HL-60/S4 treated with retinoic acid at 250 ng/mL for 4 days and 3 days (cell line): ENCODE results near the gene TCF12.

Experiments
- in situ Hi-C: fragments of 300-500 bp; cut with MboI; formaldehyde crosslinking; loops from 2 replicates; pipeline ENCODE4 v1.7.0; 2022; ENCODE audit warnings: low sequenced_read_pairs

Gene TCF12

DNA sequence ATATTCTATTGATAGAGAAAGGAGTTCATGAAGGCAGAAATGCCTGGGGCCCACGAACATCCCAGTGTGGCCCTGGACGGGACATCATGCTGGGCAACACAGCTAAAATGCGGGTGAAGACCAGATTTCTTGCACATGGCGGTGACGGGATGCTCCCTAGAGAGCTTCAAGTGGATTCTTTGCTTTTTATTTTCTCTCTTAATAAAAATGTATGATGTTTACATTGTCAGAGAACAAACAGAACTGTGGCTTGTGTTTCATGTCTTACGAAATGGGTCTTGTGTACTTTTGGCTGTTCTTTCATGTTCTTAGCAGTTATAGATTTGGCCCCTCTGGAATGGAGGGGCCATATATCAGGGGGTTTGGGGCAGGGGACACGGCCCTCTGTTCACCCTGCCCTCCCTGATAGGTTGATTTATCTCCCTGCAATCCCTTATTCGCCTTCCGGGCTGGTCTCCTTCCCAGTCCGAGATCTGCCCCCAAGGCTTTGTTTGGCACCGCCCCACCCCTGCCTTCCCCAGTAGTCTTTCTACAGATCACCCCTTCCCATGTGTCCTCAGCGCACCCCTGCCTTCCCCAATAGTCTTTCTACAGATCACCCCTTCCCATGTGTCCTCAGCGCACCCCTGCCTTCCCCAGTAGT lies 389.2 kb downstream of the TCF12 start:
- in situ Hi-C loops = loop anchor here (10.0 to 25.0 kb wide), 4 partner anchors 163 to 820 kb away; partner anchors contain the start of gene TCF12

DNA sequence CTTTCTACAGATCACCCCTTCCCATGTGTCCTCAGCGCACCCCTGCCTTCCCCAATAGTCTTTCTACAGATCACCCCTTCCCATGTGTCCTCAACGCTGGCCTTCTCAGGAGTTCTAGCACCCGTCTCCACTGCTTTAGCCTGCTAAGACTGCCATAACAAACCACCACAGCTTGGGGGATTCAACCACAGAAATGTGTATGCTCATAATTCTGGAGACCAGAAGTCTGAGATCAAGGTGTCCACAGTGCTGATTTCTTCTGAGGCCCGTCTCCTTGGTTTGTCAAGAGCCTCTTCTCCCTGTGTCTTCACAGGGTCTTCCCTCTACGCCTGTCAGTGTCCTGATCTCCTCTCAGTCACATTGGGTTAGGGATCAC lies 389.7 kb downstream of the TCF12 start:
- in situ Hi-C loops = loop anchor here (10.0 to 25.0 kb wide), 4 partner anchors 163 to 821 kb away; partner anchors contain the start of gene TCF12

DNA sequence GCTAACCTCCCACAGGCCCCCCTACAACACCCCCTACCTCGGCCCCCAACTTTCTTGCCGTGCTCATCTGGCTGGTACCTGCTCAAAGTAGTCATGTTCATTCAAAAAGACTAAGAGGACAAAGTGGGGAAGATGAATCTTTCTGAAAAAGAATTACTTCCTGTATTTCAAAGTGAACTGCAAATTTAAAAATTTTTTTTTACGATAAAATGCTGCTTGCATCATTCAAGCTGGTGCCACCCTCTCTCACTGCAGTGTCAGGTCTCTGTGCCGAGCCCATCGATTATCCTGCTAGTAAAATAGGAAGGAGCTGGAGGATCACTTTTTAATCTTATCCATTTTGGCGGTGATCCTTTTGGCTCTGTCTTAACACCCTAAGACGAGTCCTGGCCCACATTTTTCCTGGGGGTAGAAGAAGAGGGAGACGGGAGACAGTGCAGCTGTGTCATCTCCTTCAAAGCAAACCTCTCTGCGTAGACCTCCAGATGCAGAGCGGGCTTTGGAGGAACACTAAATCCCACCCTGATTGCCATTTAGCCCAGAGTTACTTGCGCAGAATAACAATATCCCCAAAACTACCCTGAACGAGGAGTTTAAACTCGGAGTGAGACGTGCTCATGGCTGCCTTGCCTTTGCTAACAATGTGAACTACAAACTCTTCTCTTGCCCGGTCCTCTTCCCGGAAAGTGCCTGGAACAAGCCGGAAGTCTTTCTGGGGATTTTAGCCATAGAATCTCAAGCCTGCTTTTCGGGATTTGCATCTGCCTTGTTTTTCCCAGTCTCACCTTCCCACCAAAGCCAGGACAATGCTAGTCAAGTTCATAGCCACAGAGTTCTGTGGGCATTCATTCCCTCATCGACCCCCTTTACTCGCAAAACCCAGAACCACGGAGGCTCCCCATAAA lies 391.7 kb downstream of the TCF12 start:
- in situ Hi-C loops = loop anchor here (10.0 to 25.0 kb wide), 4 partner anchors 165 to 823 kb away; partner anchors contain the start of gene TCF12

DNA sequence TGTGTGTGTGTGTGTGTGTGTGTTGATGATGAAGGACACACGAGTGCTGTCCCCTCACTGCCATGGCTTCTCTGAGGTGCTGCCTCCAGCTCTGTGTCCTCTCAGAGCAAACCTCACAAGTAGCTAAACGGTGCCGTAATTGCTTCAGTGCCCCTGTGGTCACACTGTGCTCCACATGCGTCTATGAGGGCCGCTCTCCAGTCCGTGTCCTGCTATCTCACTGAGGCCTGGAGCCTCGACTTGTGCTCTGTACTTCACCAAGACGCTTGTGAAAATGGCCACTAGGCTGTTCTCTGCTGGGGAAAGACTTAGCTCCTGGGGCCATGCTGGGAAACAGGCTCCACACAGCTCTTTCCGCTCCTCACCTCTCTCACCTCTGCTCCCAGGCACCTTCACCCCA lies 392.4 kb downstream of the TCF12 start:
- in situ Hi-C loops = loop anchor here (25.0 kb wide), 3 partner anchors 399 to 824 kb away; partner anchors contain the start of gene TCF12

DNA sequence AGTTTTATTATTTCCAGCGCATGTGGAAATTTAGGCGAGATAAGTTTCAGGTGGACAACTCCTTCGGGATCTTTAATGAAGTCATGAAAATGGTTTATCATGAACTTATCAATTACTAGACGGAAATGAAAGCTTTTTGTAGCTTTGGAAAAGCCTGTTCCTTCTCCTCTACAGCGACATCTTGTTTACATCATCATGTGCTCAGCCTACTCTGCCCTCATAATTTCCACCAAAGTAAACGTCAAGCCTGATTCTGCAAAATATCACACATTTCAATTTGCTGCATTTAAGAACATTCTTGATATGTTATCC lies 393.5 kb downstream of the TCF12 start:
- in situ Hi-C loops = loop anchor here (25.0 kb wide), 3 partner anchors 400 to 825 kb away; partner anchors contain the start of gene TCF12

DNA sequence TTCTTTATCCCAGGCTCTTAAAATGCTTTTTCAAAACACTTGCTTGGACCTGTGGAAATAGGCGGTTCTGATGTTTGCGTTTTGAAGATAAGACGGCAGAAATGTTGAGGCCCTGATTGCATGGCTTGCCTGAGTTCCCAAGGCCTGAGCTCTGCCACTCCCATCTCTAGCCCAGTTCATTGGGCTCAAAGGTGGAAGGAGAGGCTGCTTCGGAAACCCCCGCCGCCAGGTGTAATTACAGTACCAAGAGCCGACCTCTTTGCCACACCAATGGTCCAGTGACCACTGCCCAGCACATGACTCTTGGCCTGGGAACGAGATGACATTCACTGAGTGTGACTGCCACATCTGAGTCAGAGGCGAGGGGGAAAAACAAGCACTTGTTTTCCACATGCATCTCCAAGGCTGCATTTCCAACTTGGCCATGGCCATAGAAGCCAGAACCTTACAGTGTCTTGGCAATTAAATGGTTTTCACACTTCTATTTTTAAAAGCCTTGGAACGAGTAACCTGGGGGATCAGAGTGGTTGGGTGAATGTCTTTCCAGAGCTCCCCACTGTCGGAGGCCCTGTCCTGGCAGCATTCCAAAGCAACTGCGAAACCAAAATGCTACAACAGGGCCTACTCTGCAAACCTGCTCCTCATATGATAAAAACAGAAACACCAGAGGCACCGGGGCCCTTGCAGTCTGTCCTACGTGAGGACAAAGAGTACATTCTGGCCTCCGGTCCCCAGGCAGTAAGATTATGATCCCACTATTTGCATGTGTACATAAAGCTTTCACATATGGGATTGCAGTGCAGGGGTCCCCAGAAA lies 394.1 kb downstream of the TCF12 start:
- in situ Hi-C loops = loop anchor here (25.0 kb wide), 3 partner anchors 400 to 825 kb away; partner anchors contain the start of gene TCF12

DNA sequence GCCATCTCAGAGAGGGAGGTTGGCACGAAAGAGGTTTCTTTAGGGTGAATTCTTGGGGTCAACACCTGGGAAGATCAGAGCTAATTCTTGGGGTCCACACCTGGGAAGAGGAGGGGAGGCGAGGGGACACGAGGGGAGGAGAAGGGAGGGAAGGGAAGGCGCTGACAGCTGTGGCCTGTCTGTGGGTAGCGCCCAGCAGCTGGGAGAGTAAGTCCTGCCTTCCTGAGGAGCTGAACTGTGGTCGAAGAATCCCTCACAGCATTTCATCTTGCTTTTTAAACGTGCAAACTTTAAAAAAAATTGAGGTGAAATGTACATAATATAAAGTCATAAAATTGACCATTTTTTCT lies 394.7 kb downstream of the TCF12 start:
- in situ Hi-C loops = loop anchor here (25.0 kb wide), 3 partner anchors 401 to 826 kb away; partner anchors contain the start of gene TCF12

DNA sequence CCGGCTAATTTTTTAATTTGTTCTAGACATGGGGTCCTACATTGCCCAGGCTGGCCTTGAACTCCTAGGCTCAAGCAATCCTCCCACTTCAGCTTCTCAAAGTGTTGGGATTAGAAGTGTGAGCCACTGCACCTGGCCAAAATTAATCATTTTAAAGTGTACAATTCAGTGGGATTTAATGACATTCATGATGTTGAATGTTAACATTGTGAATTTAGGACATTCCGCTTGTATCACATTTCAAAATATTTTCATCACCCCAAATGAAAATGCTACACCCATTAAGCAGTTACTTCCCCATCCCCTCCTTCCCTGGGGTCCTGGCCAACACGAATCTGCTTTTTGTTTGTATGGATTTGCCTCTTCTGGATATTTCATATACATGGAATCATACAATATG lies 395.8 kb downstream of the TCF12 start:
- in situ Hi-C loops = loop anchor here (25.0 kb wide), 3 partner anchors 402 to 827 kb away; partner anchors contain the start of gene TCF12

DNA sequence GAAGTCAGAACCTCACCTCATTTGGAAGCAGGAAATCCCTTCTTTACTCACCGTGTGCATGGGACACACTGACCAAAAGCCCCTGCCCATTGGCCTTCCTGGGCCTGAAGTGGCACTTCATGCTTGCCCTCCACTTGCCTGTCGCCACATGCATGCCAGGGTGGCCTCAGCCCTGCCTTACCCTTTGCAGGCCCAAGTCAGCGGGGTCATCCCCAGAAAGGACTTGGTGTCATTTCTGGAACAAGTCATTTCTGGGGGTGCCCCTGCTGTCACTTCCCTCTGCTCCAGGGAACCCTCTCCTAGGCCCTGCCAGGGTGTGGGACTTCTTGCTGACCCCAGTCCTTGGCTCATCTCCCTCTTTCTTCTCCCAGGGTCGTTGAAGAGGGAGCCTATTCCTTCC lies 398.0 kb downstream of the TCF12 start:
- in situ Hi-C loops = loop anchor here (25.0 kb wide), 3 partner anchors 404 to 829 kb away; partner anchors contain the start of gene TCF12

DNA sequence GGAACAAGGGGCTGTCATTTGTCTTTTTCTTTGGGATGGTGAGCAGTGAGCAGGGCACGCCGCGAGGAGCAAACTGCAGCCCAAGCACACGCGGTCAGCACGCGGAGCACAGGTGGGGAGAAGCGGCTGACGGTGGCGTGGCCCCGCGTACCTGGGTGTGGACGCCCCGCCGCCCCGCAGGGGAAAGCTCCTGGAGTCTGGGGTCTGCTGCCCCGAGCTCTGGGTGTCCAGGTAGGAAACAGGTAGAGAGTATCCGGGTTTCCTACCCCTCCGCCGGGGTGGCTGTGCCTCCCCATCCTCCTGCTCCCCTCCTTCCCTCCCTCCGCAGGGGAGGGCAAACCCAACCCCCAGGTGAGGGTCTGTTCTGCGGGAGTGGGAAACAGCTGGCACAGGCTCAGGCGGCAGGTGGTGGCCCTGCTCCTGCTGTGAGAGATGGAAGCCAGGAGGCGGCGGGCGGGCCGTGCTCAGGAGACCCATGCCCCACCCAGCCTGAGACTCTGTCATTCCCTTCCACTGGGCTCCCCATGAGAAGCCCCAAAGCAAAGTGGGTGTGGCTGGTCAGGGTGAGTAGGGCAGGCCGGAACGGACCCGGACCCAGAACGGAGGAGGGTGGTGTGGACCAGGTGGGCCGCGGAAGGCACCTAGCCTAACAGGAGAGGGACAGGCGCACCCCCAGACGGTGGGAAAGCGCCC lies 400.9 kb downstream of the TCF12 start:
- in situ Hi-C loops = loop anchor here (25.0 kb wide), 3 partner anchors 407 to 832 kb away; partner anchors contain the start of gene TCF12

DNA sequence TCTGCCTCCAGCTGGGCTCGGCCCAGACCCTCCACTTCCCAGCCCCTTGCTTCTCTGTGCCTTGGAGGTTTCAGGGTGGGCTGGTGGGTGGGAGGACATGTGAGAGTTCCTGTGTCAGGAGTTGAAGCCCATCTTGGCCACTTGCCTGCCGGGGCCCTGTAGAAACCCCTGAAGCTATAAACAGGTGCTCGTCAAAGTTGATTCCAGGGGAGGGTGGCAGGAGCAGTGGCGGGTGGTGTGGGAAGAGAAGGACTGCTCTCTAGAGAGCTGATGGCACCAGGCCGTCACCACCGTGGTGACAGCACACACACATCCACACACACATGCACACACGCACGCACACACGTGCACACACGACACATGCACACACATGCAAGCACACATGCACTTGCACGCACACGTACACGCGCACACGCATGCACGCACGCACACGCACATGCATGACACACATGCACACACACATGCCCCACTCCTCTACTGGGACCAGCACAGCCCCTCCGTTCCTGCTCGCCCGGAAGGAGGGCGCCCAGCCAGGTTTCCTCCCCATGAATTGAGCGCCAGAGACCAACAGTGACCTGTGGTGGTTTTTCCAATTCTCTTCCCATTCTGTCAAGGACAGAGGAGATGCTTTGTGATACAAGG lies 401.6 kb downstream of the TCF12 start:
- in situ Hi-C loops = loop anchor here (25.0 kb wide), 3 partner anchors 408 to 833 kb away; partner anchors contain the start of gene TCF12

DNA sequence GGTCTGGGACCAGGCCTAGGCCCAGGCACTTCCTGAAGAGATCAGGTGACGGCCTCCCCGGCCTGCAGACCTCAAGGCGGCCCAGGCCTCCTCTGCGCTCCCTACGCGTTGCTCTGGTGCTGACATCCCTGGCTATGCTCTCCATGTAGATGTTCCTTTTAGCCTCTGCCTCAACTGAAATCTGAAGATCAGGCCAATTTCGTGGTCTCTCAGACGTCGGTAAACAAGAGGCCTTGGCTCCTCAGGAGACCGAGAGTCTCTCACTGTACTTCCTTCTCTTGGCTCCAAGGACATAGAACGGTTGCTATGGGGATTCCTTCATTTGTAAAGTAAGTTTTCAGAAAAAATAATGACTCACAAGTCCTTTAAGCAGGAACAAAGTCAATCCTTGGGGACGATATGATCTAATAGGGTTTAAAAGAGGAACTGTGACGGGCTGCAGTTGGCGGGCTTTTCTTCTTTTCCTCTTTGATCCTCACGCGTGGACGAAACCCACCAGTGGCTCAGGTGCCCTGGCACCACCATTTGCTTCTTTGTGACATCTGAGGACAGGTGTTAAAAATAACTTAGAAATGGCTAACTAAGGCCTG lies 402.3 kb downstream of the TCF12 start:
- in situ Hi-C loops = loop anchor here (25.0 kb wide), 3 partner anchors 408 to 833 kb away; partner anchors contain the start of gene TCF12

DNA sequence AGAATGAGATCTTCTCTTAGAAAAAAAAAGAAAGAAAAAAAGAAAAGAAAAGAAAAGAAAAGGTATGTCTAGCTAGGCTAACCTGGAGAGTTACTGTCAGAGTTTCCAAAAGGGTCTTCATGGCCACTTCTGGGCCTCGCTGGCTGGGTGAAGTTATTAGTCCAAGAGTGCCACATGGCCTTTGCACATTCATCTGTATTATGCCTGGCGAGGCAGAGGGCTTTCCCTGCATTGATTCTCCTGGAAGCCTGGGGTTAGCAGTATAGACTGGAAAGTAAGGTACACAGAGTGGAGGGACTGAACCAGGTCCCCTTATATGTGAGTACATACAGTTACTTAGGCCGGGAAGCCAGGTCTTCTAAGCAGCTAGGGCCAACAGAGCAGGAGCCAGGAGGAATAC lies 403.0 kb downstream of the TCF12 start:
- in situ Hi-C loops = loop anchor here (25.0 kb wide), 3 partner anchors 409 to 834 kb away; partner anchors contain the start of gene TCF12

DNA sequence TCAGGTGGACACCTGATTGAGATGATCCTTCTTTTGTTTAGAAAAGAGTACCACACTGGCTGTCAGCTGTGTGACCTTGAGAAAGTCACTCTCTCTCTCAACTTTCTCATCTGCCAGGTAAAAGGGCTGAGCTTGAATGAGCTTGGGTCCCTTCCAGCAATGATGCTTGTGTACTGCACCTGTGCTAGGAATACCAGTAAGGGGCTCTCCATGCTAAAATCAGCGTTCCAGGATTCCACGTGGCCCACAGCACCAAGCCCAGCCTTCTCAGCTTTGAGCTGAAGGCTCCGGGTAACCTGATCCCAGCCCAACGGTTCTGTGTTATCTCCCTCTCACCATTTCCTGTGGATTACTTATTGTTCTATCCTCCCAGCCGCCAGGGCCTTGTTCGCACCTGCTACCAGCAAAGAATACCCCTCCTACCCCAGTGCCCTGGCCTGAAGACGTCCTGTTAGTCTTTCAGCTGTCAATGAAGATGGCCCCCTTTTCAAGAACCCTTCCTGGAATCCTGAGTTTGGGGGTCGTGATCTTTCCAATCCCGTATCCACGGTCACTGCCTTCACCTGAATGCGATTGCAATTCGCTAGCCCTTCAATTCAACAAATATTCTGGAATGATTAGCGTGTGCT lies 403.6 kb downstream of the TCF12 start:
- in situ Hi-C loops = loop anchor here (25.0 kb wide), 3 partner anchors 410 to 835 kb away; partner anchors contain the start of gene TCF12

DNA sequence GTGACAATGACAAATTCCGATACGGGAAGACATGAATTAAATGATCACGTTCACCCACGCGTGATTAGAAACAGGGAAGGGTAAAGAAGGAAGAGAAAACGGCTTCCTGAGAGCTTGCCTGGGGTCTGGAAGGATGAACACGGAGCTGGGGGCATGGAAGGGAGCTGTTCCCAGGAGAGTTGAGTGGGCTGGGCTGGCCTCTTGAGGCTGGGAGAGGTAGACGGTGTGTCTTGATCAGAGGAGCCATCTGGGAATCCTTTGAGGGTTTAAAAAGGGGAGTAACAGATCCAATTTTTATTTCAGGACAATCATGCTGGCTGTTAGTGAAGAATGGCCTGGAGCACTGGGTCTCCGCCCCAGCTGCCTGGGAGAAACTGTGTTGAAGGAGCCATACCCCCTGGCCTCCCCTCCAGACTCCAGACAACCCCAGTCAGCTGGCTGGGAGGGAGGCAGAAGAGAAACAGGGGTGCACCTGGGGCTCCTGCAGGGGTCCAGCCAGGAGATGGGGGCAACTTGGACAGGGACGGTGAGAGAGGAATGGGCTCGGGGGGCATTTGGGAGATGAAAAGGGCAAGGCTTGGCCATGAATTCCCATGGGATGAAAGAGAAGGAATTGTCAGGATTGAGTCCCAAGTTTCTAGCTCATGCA lies 404.3 kb downstream of the TCF12 start:
- in situ Hi-C loops = loop anchor here (25.0 kb wide), 3 partner anchors 410 to 835 kb away; partner anchors contain the start of gene TCF12

DNA sequence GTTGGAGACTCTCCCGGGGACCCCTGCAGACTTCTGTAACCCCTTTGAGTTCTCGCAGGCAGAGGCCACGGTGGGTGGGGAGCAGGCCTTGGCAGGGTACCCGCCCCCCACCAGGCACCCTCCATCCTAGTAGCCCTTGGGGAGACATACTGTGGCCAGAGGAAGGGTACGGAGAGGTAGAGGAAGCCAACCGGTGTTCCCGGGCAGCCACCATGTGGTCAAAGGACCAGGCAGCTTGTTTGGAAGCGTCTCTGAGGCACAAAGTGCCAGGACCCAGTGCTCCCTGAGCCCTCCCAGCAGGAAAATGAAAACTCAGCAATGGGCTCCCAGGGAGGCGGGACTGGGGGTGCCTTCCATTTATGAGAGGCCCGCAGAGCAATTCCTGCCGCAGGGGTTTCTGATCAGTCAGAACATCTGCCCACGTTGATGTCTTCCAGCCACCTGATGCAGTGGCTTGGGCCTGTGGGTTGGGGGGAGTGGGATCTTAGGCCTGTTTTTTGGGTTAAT lies 404.9 kb downstream of the TCF12 start:
- in situ Hi-C loops = loop anchor here (25.0 kb wide), 3 partner anchors 411 to 836 kb away; partner anchors contain the start of gene TCF12

DNA sequence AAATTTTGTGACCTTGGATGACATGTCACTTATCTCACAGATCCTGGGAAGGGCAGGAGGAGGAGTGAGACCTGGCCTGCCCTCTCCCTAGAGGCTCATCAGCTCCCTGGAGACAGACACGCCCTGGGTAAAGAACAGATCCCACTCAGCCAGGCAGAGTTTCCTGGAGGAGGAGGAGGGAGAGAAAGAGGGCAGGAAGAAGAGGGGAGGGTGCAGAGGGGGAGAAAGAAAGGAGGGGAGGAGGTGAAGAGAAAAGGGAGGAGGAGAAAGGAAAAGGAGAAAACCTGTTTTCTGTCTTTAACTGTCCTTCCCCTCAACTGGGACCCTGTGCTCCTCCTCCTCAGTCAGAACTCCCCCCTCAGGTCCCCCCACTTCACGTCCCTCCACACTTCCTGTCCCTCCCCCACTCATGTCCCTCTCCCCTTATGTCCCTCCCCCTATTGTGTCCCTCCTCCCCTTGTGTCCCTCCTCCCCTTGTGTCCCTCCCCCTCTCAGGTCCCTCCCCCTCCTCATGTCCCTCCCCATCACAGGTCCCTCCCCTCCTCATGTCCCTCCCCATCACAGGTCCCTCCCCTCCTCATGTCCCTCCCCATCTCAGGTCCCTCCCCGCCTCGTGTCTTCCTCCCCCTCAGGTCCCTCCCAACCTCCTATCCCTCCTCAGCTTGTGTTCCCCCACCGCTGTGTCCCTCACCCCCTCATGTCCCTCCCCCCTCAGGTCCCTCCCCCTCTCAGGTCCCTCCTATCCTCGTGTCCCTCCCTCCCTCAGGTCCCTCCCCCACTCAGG lies 405.6 kb downstream of the TCF12 start:
- in situ Hi-C loops = loop anchor here (25.0 kb wide), 3 partner anchors 412 to 837 kb away; partner anchors contain the start of gene TCF12
